LNCAP (cell line): ENCODE data around the gene KASH5.

ENCODE experiments used
- CTCF ChIP-seq: fragments of 450-650 bp; IDR thresholded peaks from 2 replicates; pipeline ENCODE4 v1.5.1; 2017; ENCODE audit warnings: mild to moderate bottlenecking

KASH5 gene

GRCh38 chr19:49382639-49383038 is 5.4 kb upstream of the KASH5 start:
- TF ChIP-seq CTCF = no peak

DNA sequence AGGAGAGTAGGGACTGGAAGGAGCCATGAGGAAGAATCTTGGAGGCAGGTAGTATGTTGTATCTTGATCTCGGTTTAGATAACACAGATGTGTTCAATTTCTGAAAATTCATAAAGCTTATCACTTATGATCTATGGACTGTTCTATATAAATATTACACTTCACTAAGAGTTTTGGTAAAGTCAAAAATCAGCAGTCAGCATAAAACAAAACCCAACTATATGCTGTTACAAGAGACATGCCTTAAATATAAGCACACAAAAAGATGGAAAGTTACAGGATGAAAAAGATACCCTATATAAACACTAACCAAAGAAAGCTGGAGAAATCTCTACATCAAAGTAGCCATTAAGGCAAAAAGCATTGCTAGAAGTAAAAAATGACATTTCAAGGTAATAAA is 4.5 kb upstream of the KASH5 start:
- TF ChIP-seq CTCF = no peak

- no peak for TF ChIP-seq CTCF
These were observed 1.4 kb downstream of the KASH5 start for GRCh38 chr19:49389406-49389805.

- no peak for TF ChIP-seq CTCF
These were observed 2.3 kb downstream of the KASH5 start for GRCh38 chr19:49390131-49390928.

GRCh38 chr19:49390929-49391359 is 2.9 kb downstream of the KASH5 start:
- no peak for TF ChIP-seq CTCF

DNA sequence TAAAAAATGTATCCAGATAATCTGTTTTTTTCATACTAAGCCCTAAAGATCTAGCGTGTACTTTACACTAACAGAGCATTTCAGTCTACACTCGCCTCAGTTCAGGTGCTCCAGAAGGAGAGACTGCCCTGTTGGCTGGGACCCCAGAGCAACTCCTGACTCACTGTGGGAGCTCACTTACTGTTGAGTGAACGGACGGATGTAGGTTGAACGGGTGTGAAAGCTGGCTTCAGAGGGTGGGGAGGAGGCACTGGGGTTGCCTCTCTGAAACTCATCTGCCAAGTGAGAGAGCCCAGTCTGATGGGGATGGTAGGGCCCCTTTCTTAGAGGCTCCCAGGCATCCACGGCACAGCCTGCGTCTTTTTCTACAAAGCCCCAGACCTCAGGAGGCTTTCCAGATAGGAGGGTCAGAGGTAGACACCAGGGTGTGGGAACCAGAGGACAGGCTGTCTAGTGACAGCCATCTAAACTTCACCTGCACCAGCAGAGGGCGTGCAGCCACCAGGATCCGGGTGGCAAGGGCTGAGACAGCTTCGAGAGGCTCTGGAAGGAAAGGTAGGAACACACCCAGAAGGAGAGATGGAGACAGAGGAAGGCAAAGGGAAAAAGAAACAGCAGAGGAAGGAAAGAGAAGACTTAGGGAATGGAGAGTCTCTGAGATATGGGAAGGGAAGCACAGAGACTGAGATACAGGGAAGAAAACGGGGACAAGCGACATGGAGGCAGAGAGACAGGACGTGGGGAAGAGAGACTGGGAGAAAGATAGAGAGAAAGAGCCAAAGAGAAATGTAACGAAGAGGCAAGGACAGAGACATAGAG is 3.7 kb downstream of the KASH5 start:
- peak; percentile 90 for TF ChIP-seq CTCF

DNA sequence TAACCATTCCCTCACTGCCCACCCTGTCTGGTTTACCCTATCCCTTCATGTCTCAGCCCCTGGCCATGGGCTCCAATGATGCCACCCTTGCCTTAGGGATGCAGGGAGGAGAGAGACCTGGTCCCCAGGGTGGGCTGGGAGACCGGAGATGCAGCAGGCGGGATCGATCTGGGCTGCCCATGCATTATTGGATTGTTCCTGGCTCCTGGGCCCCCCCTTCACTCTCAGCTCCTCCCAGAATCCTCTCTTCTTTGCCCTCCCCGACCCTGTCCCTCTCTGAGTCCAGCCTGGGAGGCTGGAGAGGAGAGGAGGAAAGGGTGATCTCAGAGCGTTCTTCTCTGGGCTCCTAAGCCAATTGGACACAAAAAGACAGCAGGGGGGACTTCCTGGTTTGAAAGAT is 5.8 kb downstream of the KASH5 start:
- TF ChIP-seq CTCF = no peak
